IMR-90 (cell line): ENCODE measurements around the gene MRPL30. TPM values are rescaled to one million over a fixed set of nuclear protein-coding genes. Genes with fewer than 3 reads are reported as not detected.

Experiments used
- ATAC-seq: fragments of 200-7000 bp; cut with Tn5 transposase; 2 replicates; pipeline ENCODE4 v1.9.1; 2020; ENCODE audit warnings: low read depth, mild to moderate bottlenecking, moderate library complexity
- BruUV-seq: library from RNA; stranded (reverse); fragments of 400-500 nt; replicated peaks from 2 replicates; lab custom pipeline; 2021; lab: Mats Ljungman, UMichigan
- CTCF ChIA-PET: fragments of 300-600 bp; formaldehyde crosslinking; extraction: SDS; loops from one replicate; lab custom pipeline; 2021; ENCODE audit warnings: antibody characterized with exemption; lab: Yijun Ruan, JAX
- POLR2A ChIA-PET: fragments of 300-600 bp; sonication (Branson Sonifier 250); formaldehyde crosslinking; loops from one replicate; lab custom pipeline; 2022; ENCODE audit warnings: antibody characterized with exemption; ENCODE audit not compliant: unreplicated experiment; lab: Charles Lee
- DNase-seq: peaks from one replicate; pipeline ENCODE4 v3.0.0; 2013
- H2AFZ ChIP-seq: replicated peaks from 2 replicates; pipeline ENCODE3; 2013; ENCODE audit warnings: low read length, mild to moderate bottlenecking; ENCODE audit not compliant: poor library complexity
- H2AK5ac ChIP-seq: 2 replicates; pipeline ENCODE4 v1.6.1; 2013; ENCODE audit warnings: low read depth, low read length, inconsistent platforms
- H2AK9ac ChIP-seq: replicated peaks from 2 replicates; pipeline ENCODE3; 2013; ENCODE audit warnings: mild to moderate bottlenecking, low read depth, low read length, moderate library complexity; ENCODE audit not compliant: poor library complexity
- H2BK120ac ChIP-seq: 2 replicates; pipeline ENCODE4 v1.6.1; 2013; ENCODE audit warnings: low read depth, low read length, inconsistent platforms
- H2BK15ac ChIP-seq: 3 replicates; pipeline ENCODE4 v1.6.1; 2013; ENCODE audit warnings: low read depth, low read length, inconsistent platforms
- H2BK20ac ChIP-seq: 2 replicates; pipeline ENCODE4 v1.6.1; 2013; ENCODE audit warnings: low read depth, mild to moderate bottlenecking, inconsistent platforms, low read length, moderate library complexity
- H2BK5ac ChIP-seq: 2 replicates; pipeline ENCODE4 v1.6.1; 2013; ENCODE audit warnings: mild to moderate bottlenecking, low read depth, low read length, inconsistent platforms; ENCODE audit not compliant: poor library complexity, severe bottlenecking
- H3K14ac ChIP-seq: replicated peaks from 2 replicates; pipeline ENCODE4 v1.6.1; 2013; ENCODE audit warnings: low read depth, low read length, inconsistent platforms
- H3K18ac ChIP-seq: 2 replicates; pipeline ENCODE4 v1.6.1; 2013; ENCODE audit warnings: low read depth, low read length, control low read depth
- H3K23ac ChIP-seq: 2 replicates; pipeline ENCODE4 v1.6.1; 2013; ENCODE audit warnings: low read depth, low read length, inconsistent platforms
- H3K27ac ChIP-seq: 2 replicates; pipeline ENCODE4 v1.5.1; 2013; ENCODE audit warnings: mild to moderate bottlenecking, control low read depth, low read length; ENCODE audit not compliant: insufficient read depth
- H3K27me3 ChIP-seq: 2 replicates; pipeline ENCODE4 v1.6.1; 2013; ENCODE audit warnings: low read length; ENCODE audit not compliant: control insufficient read depth, insufficient read depth
- H3K36me3 ChIP-seq: 2 replicates; pipeline ENCODE4 v1.6.1; 2013; ENCODE audit warnings: low read length, mixed read lengths; ENCODE audit not compliant: control insufficient read depth, insufficient read depth
- H3K4ac ChIP-seq: 2 replicates; pipeline ENCODE4 v1.6.1; 2013; ENCODE audit warnings: low read depth, low read length, inconsistent platforms
- H3K4me1 ChIP-seq: 2 replicates; pipeline ENCODE4 v1.6.1; 2013; ENCODE audit warnings: low read length, mixed read lengths; ENCODE audit not compliant: control insufficient read depth, insufficient read depth
- H3K4me2 ChIP-seq: 2 replicates; pipeline ENCODE4 v1.6.1; 2013; ENCODE audit warnings: low read depth, mild to moderate bottlenecking, control low read depth, low read length, moderate library complexity
- H3K4me3 ChIP-seq: 2 replicates; pipeline ENCODE4 v1.5.1; 2013; ENCODE audit warnings: low read depth, mild to moderate bottlenecking, control low read depth, low read length, moderate library complexity; ENCODE audit not compliant: insufficient read depth
- H3K56ac ChIP-seq: 2 replicates; pipeline ENCODE4 v1.6.1; 2013; ENCODE audit warnings: low read length, inconsistent platforms; ENCODE audit not compliant: insufficient read depth; ENCODE audit errors: extremely low read depth
- H3K79me1 ChIP-seq, 2 experiments: 2 replicates each; pipeline ENCODE4 v1.6.1; 2013; ENCODE audit warnings: low read length in 2 of 2, inconsistent platforms in 1 of 2, low read depth in 1 of 2
- H3K9ac ChIP-seq: 2 replicates; pipeline ENCODE4 v1.6.1; 2013; ENCODE audit warnings: low read depth, low read length, control low read depth
- H3K9me1 ChIP-seq: 2 replicates; pipeline ENCODE4 v1.6.1; 2013; ENCODE audit warnings: low read length, inconsistent platforms; ENCODE audit not compliant: insufficient read depth
- H3K9me3 ChIP-seq: 2 replicates; pipeline ENCODE4 v1.6.1; 2013; ENCODE audit warnings: low read length; ENCODE audit not compliant: control insufficient read depth, insufficient read depth
- H4K20me1 ChIP-seq: 2 replicates; pipeline ENCODE4 v1.6.1; 2013; ENCODE audit warnings: low read length, inconsistent platforms; ENCODE audit not compliant: insufficient read depth
- H4K5ac ChIP-seq: 2 replicates; pipeline ENCODE4 v1.6.1; 2013; ENCODE audit warnings: mild to moderate bottlenecking, low read depth, low read length, control low read depth
- H4K8ac ChIP-seq, 2 experiments: 2 replicates each; pipeline ENCODE4 v1.6.1; 2013; ENCODE audit warnings: low read depth in 2 of 2, low read length in 2 of 2, control low read depth in 1 of 2, inconsistent platforms in 1 of 2
- H4K91ac ChIP-seq: 2 replicates; pipeline ENCODE4 v1.6.1; 2013; ENCODE audit warnings: low read depth, low read length, inconsistent platforms; ENCODE audit not compliant: insufficient read depth
- CHD1 ChIP-seq: IDR thresholded peaks from 2 replicates; pipeline ENCODE4 v1.6.1; 2012; ENCODE audit warnings: low read depth, low read length, improper control_type of control experiment
- FOS ChIP-seq: fragments of 150-350 bp; IDR thresholded peaks from 2 replicates; pipeline ENCODE4 v1.6.1; 2016; ENCODE audit warnings: low read depth, low read length
- MAFK ChIP-seq: IDR thresholded peaks from 2 replicates; pipeline ENCODE4 v1.6.1; 2012; ENCODE audit warnings: low read depth, low read length, improper control_type of control experiment
- MAZ ChIP-seq: IDR thresholded peaks from 2 replicates; pipeline ENCODE4 v1.6.1; 2012; ENCODE audit warnings: low read depth, mild to moderate bottlenecking, low read length, improper control_type of control experiment, moderate library complexity, borderline replicate concordance
- MXI1 ChIP-seq: IDR thresholded peaks from 2 replicates; pipeline ENCODE4 v1.6.1; 2012; ENCODE audit warnings: low read depth, mild to moderate bottlenecking, low read length, moderate library complexity, borderline replicate concordance
- POLR2A ChIP-seq: IDR thresholded peaks from 2 replicates; pipeline ENCODE4 v1.6.1; 2012; ENCODE audit warnings: mild to moderate bottlenecking, low read depth, low read length
- RCOR1 ChIP-seq: IDR thresholded peaks from 2 replicates; pipeline ENCODE4 v1.6.1; 2012; ENCODE audit warnings: mild to moderate bottlenecking, low read length, improper control_type of control experiment; ENCODE audit not compliant: insufficient replicate concordance
- RFX5 ChIP-seq: IDR thresholded peaks from 2 replicates; pipeline ENCODE4 v1.8.0; 2012; ENCODE audit warnings: low read depth, mild to moderate bottlenecking, low read length, moderate library complexity
- WGBS, 2 experiments: methylation state at CpG; one replicate each; pipeline versions ENCODE4 v1.1.5 to v1.1.7; 2013; ENCODE audit warnings: missing lambda C conversion rate in 2 of 2; ENCODE audit not compliant: insufficient read length in 1 of 2; ENCODE audit errors: extremely low coverage in 2 of 2; 5-methylcytosine and 5-hydroxymethylcytosine counted together
- dilution Hi-C: fragments of 300-500 bp; cut with HindIII; formaldehyde crosslinking; loops from one replicate; pipeline ENCODE4 v1.14.3; 2018; ENCODE audit warnings: low sequenced_read_pairs; ENCODE audit not compliant: unreplicated experiment
- in situ Hi-C: fragments of 300-500 bp; cut with MboI; formaldehyde crosslinking; loops from 3 replicates; pipeline ENCODE4 v1.14.3; 2019; ENCODE audit warnings: low sequenced_read_pairs, inconsistent platforms, mixed read lengths
- intact Hi-C: fragments of 100-400 bp; cut with micrococcal nuclease; formaldehyde crosslinking; loops from 2 replicates; pipeline ENCODE4 v1.10.0; 2022
- polyA plus RNA-seq, 3 experiments: library from polyadenylated mRNA; depleted of rRNA; stranded (reverse); fragments of >200 nt; gene quantifications; 2 replicates each; pipeline ENCODE4 v1.2.3, GENCODE V29; 2012; ENCODE audit warnings: low replicate concordance in 1 of 3
- total RNA-seq: library from RNA; depleted of rRNA; stranded (reverse); fragments of >200 nt; gene quantifications from 2 replicates; pipeline ENCODE4 v1.2.3, GENCODE V29; 2012
- TF ChIP-seq, protein P1 (sequence below): conservative IDR thresholded peaks from 2 replicates; pipeline ENCODE4 v1.5.1; 2012; ENCODE audit warnings: mild to moderate bottlenecking, low read depth, low read length, improper control_type of control experiment

MRPL30 gene
- total and polyA plus RNA-seq, 2 of the 4 experiments (the other 2 are of a cell fraction): 18.7 to 34.8 TPM

GRCh38 chr2:99140860-99141109, 40.2 kb upstream of the MRPL30 start:
- no peak overlapping the region for H2BK120ac ChIP-seq
- H3K9me1 ChIP-seq: no peaks in the 10 kb centered on the region; the same call in 1 of the 2 replicates
- H3K79me1 ChIP-seq: no peaks in the 10 kb centered on the region
- BruUV-seq: no TSS peak
- H2BK20ac ChIP-seq: no peak overlapping the region
- H3K4ac ChIP-seq: no peak overlapping the region
- 0% methylated on average over 10 of the region's 21 CpGs; no CpG with 5 or more reads in 1 of the 2 experiments for WGBS, 2 experiments
- H3K27me3 ChIP-seq: peaks cover 2% of the 10 kb centered on the region
- DNase-seq (no peak), ATAC-seq (peak; percentile 65)
- ChIA-PET CTCF (interaction anchor here (0.9 kb wide), 2 partner anchors 106 to 491 kb away, joined by 3 read pairs; no protein-coding TSS in a partner anchor), POLR2A (no interaction called here)
- dilution Hi-C loops (no loop called here), intact Hi-C loops (no loop called here), in situ Hi-C loops (no loop called here)
- 0 out of 2 replicates have a peak overlapping the region, but pooled peaks have one; percentile 80 for H3K23ac ChIP-seq
- no peak overlapping the region for H4K91ac ChIP-seq
- H4K8ac ChIP-seq: no peak overlapping the region; a peak in 2 of 4 replicates
- H2AK5ac ChIP-seq: no peak overlapping the region
- H3K18ac ChIP-seq: no peak overlapping the region
- TF ChIP-seq MAFK (no peak), FOS (no peak), MAZ (no peak), CHD1 (no peak), MXI1 (no peak), RFX5 (no peak), RCOR1 (no peak), POLR2A (no peak)
- TF ChIP-seq, protein P1, sequence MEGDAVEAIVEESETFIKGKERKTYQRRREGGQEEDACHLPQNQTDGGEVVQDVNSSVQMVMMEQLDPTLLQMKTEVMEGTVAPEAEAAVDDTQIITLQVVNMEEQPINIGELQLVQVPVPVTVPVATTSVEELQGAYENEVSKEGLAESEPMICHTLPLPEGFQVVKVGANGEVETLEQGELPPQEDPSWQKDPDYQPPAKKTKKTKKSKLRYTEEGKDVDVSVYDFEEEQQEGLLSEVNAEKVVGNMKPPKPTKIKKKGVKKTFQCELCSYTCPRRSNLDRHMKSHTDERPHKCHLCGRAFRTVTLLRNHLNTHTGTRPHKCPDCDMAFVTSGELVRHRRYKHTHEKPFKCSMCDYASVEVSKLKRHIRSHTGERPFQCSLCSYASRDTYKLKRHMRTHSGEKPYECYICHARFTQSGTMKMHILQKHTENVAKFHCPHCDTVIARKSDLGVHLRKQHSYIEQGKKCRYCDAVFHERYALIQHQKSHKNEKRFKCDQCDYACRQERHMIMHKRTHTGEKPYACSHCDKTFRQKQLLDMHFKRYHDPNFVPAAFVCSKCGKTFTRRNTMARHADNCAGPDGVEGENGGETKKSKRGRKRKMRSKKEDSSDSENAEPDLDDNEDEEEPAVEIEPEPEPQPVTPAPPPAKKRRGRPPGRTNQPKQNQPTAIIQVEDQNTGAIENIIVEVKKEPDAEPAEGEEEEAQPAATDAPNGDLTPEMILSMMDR: no peak
- H3K4me1 ChIP-seq: no peaks in the 10 kb centered on the region; the same call in 1 of the 2 replicates
- peak overlapping the region; percentile 94 for H3K4me3 ChIP-seq
- H3K14ac ChIP-seq: no peak overlapping the region
- no peak overlapping the region for H4K5ac ChIP-seq
- H3K36me3 ChIP-seq: no peaks in the 10 kb centered on the region
- H4K20me1 ChIP-seq: no peaks in the 10 kb centered on the region
- H2BK5ac ChIP-seq: no peak overlapping the region
- peak overlapping the region; percentile 99 for H3K4me2 ChIP-seq
- peak overlapping the region; percentile 53; the same call in 1 of the 2 replicates for H3K9ac ChIP-seq
- no peak overlapping the region for H2AK9ac ChIP-seq
- no peak overlapping the region for H2BK15ac ChIP-seq
- H2AFZ ChIP-seq: peak overlapping the region; percentile 99
- H3K9me3 ChIP-seq: no peaks in the 10 kb centered on the region
- no peak overlapping the region for H3K56ac ChIP-seq
- no peak overlapping the region for H3K27ac ChIP-seq
